ENCODE measurements around the gene TK2.

Gene TK2

GRCh38 chr16:66486199-66486772 lies 63.6 kb downstream of the TK2 start:
- DNase-seq (ENCODE audit: low read depth): no peak
- TF ChIP-seq CTCF (IDR thresholded peaks at IDR 0.05; ENCODE audit: insufficient read depth, low read depth, low read length, missing control alignments): no peak
- no peak overlapping the region for H3K4me3 ChIP-seq (ENCODE audit: low read depth, low read length)

DNA sequence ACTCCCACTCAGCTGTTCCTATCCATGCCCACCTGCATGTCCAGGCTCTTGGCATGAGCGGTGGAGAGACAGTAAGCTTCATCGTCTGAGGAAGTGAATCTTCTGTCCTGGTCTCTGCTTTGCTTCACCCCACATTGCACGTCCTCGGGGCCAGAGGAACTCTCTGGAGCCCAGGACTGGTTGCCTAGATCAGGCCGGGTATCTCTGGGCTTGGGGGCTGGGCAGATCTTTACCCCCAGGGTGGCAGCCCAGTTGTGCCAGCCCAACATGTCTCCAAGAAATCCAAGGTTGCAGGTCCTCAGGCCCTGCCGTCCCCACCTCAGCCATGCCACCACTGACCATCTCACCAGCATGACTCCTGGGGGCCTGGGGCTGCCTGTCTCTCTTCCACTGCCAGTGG lies 64.5 kb downstream of the TK2 start:
- H3K4me3 ChIP-seq (ENCODE audit: low read depth, low read length): no peak overlapping the region
- no peak for DNase-seq (ENCODE audit: low read depth)
- TF ChIP-seq CTCF (IDR thresholded peaks at IDR 0.05; ENCODE audit: insufficient read depth, low read depth, low read length, missing control alignments): no peak

GRCh38 chr16:66484453-66485213 lies 65.3 kb downstream of the TK2 start:
- H3K4me3 ChIP-seq (ENCODE audit: low read depth, low read length): no peak overlapping the region
- DNase-seq (ENCODE audit: low read depth): peak; percentile 33
- TF ChIP-seq CTCF (IDR thresholded peaks at IDR 0.05; ENCODE audit: insufficient read depth, low read depth, low read length, missing control alignments): no peak

DNA sequence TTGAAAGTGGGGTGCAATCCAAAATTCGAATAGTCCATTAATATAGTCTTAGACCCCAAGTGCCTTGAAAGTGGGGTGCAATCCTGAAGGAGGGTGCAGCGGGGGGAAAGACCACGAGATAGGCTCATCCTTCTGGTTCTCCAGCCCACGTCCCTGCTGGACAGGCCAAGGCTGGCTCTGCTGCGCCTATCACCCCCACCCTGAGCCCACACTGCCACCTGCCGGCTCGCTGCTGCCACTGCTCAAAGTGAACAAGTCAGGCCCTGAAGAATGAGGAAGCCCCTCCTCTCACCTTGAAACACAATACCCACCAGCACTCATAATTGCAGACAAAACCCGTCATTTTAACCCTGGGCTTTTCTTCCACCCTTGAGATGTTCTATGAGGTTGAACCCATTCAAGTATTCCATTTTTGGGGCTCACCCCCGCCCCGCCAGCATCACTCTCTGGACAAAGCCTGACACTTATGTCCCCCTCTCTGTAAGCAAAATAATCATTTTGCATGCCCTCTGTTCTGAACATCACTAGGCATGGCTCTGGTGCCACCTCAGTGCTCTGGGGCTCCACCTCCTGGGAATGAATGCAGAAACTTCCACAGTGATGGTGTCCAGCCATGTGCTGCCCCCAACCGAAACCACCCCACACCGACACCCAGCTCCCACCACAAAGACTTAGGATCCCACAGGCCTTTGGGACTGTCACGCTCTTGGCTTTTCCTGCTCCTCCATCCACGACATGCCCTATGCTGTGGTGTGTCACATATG lies 66.1 kb downstream of the TK2 start:
- TF ChIP-seq CTCF (IDR thresholded peaks at IDR 0.05; ENCODE audit: insufficient read depth, low read depth, low read length, missing control alignments): peak; percentile 98
- DNase-seq (ENCODE audit: low read depth): peak; percentile 72

DNA sequence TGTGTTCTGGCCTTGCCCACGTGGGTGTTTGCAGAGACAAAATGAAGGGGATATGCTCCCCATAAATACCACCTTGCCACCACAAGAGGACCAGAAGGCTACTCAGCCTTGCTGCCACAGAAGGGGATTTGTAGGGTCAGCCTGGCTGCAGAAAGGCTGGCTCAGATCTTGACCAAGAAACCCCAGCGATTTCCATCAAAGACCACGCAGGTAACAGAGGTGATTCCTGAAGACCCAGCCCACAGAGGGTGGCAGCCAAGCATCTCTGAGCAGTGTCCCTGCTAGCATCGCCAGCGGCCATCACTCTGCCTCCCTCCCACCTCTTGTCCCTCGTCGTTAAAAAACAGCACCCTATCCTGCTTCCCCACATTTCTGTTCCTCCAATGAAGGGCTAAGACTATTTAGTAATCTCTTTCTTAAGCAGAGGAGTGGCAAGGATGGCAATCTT lies 68.0 kb downstream of the TK2 start:
- H3K4me3 ChIP-seq (ENCODE audit: low read depth, low read length): no peak overlapping the region
- no peak for DNase-seq (ENCODE audit: low read depth)
- TF ChIP-seq CTCF (IDR thresholded peaks at IDR 0.05; ENCODE audit: insufficient read depth, low read depth, low read length, missing control alignments): no peak

More for the DNA sequence above, 66.1 kb downstream of the TK2 start:
- H3K4me3 ChIP-seq (ENCODE audit: low read depth, low read length): no peak overlapping the region

GRCh38 chr16:66481081-66481942 lies 68.6 kb downstream of the TK2 start:
- no peak for TF ChIP-seq CTCF (IDR thresholded peaks at IDR 0.05; ENCODE audit: insufficient read depth, low read depth, low read length, missing control alignments)
- no peak for DNase-seq (ENCODE audit: low read depth)
- H3K4me3 ChIP-seq (ENCODE audit: low read depth, low read length): no peak overlapping the region

Measured in GM12865 (cell line).